Fibroblast of the aortic adventitia (primary cell): ENCODE data around the gene ERGIC1. TPM values are rescaled to one million over a fixed set of nuclear protein-coding genes. Genes with fewer than 3 reads are reported as not detected.

Experiments used
- DNase-seq: peaks from one replicate; pipeline ENCODE4 v3.0.0-alpha.2; 2010; ENCODE audit warnings: low read depth
- H3K4me3 ChIP-seq: 2 replicates; pipeline ENCODE4 v1.5.1; 2011; ENCODE audit warnings: low read depth, mild to moderate bottlenecking, control low read depth, low read length, moderate library complexity
- CTCF ChIP-seq: IDR thresholded peaks from 2 replicates; pipeline ENCODE4 v1.5.1; 2011; ENCODE audit warnings: mild to moderate bottlenecking, low read length, control low read depth, inconsistent platforms; ENCODE audit not compliant: insufficient read depth
- total RNA-seq: library from RNA; depleted of rRNA; stranded (reverse); fragments of >200 nt; gene quantifications from 2 replicates; pipeline ENCODE4 v1.2.3, GENCODE V29; 2012; ENCODE audit warnings: low replicate concordance

Gene ERGIC1
- total RNA-seq, 1 donor: 193 TPM

GRCh38 chr5:172835290-172835993, 1.4 kb downstream of the ERGIC1 start:
- no peak for TF ChIP-seq CTCF
- H3K4me3 ChIP-seq: peak overlapping the region; percentile 91
- DNase-seq: no peak

GRCh38 chr5:172835994-172836356, 1.9 kb downstream of the ERGIC1 start:
- H3K4me3 ChIP-seq: peak overlapping the region; percentile 91
- TF ChIP-seq CTCF: no peak
- DNase-seq: no peak

- no peak for DNase-seq
- no peak overlapping the region for H3K4me3 ChIP-seq
- TF ChIP-seq CTCF: no peak
Measured at GRCh38 chr5:172837640-172838039, 3.6 kb downstream of the ERGIC1 start.

- TF ChIP-seq CTCF: no peak
- H3K4me3 ChIP-seq: no peak overlapping the region
- no peak for DNase-seq
Measured at GRCh38 chr5:172838151-172838875, 4.3 kb downstream of the ERGIC1 start.

- peak; percentile 64 for DNase-seq
- TF ChIP-seq CTCF: no peak
- no peak overlapping the region for H3K4me3 ChIP-seq
Measured at GRCh38 chr5:172839669-172840431, 5.8 kb downstream of the ERGIC1 start.

- no peak for DNase-seq
- H3K4me3 ChIP-seq: no peak overlapping the region
- no peak for TF ChIP-seq CTCF
Measured at GRCh38 chr5:172840432-172841154, 6.5 kb downstream of the ERGIC1 start.
